Astrocyte (in vitro differentiated cells and primary cell): ENCODE data around the gene SRGAP1.

Source experiments
- EZH2 ChIP-seq: IDR thresholded peaks from 2 replicates; pipeline ENCODE4 v1.6.1; 2012; ENCODE audit warnings: mild to moderate bottlenecking, low read length, inconsistent platforms; ENCODE audit not compliant: insufficient read depth
- TF ChIP-seq, protein P1 (sequence below): IDR thresholded peaks from 2 replicates; pipeline ENCODE4 v1.5.1; 2011; ENCODE audit warnings: low read depth, mild to moderate bottlenecking, inconsistent platforms, low read length, moderate library complexity; ENCODE audit not compliant: insufficient read depth

DNA sequence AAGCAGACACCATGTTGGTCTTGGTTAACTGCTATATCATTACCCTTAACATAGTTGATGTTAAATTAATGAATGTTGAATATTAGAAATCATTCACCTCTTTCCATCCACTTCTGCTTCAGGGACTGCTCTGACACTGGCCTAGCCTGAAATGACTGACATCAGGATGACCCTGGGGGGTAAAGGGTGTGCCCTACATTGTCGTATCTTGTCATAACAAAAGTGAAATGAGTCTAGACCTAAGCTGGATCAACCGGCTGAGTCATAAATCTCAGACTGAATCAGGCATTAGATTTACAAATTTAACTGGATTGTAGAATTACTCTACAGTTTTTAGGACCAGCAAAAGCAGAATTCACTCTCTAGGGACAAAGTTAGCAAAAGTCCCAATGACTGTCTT is 342.3 kb downstream of the SRGAP1 start:
- TF ChIP-seq EZH2, result no peak
- TF ChIP-seq, protein P1, sequence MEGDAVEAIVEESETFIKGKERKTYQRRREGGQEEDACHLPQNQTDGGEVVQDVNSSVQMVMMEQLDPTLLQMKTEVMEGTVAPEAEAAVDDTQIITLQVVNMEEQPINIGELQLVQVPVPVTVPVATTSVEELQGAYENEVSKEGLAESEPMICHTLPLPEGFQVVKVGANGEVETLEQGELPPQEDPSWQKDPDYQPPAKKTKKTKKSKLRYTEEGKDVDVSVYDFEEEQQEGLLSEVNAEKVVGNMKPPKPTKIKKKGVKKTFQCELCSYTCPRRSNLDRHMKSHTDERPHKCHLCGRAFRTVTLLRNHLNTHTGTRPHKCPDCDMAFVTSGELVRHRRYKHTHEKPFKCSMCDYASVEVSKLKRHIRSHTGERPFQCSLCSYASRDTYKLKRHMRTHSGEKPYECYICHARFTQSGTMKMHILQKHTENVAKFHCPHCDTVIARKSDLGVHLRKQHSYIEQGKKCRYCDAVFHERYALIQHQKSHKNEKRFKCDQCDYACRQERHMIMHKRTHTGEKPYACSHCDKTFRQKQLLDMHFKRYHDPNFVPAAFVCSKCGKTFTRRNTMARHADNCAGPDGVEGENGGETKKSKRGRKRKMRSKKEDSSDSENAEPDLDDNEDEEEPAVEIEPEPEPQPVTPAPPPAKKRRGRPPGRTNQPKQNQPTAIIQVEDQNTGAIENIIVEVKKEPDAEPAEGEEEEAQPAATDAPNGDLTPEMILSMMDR, result no peak
